HepG2 (cell line): ENCODE measurements around the gene TUT1. TPM values are rescaled to one million over a fixed set of nuclear protein-coding genes. Genes with fewer than 3 reads are reported as not detected.

Experiments used
- FOSL2 ChIP-seq: sonication (generic); formaldehyde crosslinking; IDR thresholded peaks from 2 replicates; pipeline ENCODE4 v1.4.0; 2020; ENCODE audit warnings: missing genetic modification reagents
- FOXO1 ChIP-seq: sonication (generic); formaldehyde crosslinking; IDR thresholded peaks from 2 replicates; pipeline ENCODE4 v1.4.0; 2020; ENCODE audit warnings: missing genetic modification reagents
- IRX3 ChIP-seq: sonication (generic); formaldehyde crosslinking; IDR thresholded peaks from 2 replicates; pipeline ENCODE4 v1.8.1; 2023; ENCODE audit warnings: mild to moderate bottlenecking, low read depth, missing genetic modification reagents, borderline replicate concordance
- KDM2A ChIP-seq: sonication (generic); formaldehyde crosslinking; IDR thresholded peaks from 2 replicates; pipeline ENCODE4 v1.4.0; 2020; ENCODE audit warnings: low read depth, missing genetic modification reagents, borderline replicate concordance
- MED1 ChIP-seq: sonication (generic); formaldehyde crosslinking; IDR thresholded peaks from 2 replicates; pipeline ENCODE4 v1.4.0; 2020; ENCODE audit warnings: missing genetic modification reagents
- PPARG ChIP-seq: conservative IDR thresholded peaks from 2 replicates; pipeline ENCODE4 v1.6.1; 2016; ENCODE audit warnings: missing biosample characterization, missing genetic modification reagents
- THAP11 ChIP-seq: IDR thresholded peaks from 2 replicates; pipeline ENCODE4 v1.6.1; 2016; ENCODE audit warnings: missing biosample characterization, missing genetic modification reagents
- ZNF207 ChIP-seq: fragments of 450-650 bp; IDR thresholded peaks from 2 replicates; pipeline ENCODE4 v1.6.1; 2016; ENCODE audit warnings: antibody characterized with exemption, borderline replicate concordance
- ZNF296 ChIP-seq: sonication (generic); formaldehyde crosslinking; conservative IDR thresholded peaks from 2 replicates; pipeline ENCODE4 v1.5.0; 2020; ENCODE audit warnings: mild to moderate bottlenecking, missing genetic modification reagents
- polyA plus RNA-seq, 8 experiments: library from polyadenylated mRNA; depleted of rRNA in 3 of 8; stranded (reverse) in 7 of 8; unstranded in 1 of 8; fragments of >200 nt; fragmentation: Illumina TruSeq in 4 of 8; extraction: Trizol in 4 of 8; gene quantifications; 2 replicates each; pipeline versions ENCODE4 v1.2.1 to v1.2.3, GENCODE V29; 2011 to 2016; ENCODE audit warnings: low read depth in 4 of 8, missing spikeins in 1 of 8, mixed read lengths in 1 of 8; ENCODE audit not compliant: insufficient read depth in 1 of 8
- total RNA-seq, 5 experiments: library from RNA; depleted of rRNA; stranded (reverse); fragments of >200 nt; fragmentation: Illumina TruSeq; extraction: Trizol; gene quantifications; 2 replicates each; pipeline ENCODE4 v1.2.3, GENCODE V29; 2016; ENCODE audit warnings: low read depth in 1 of 5
- TF ChIP-seq, protein P1 (sequence below): sonication (generic); formaldehyde crosslinking; IDR thresholded peaks from 2 replicates; pipeline ENCODE4 v1.4.0; 2020; ENCODE audit warnings: missing genetic modification reagents
- TF ChIP-seq, protein P2 (sequence below): sonication (generic); formaldehyde crosslinking; IDR thresholded peaks from 2 replicates; pipeline ENCODE4 v1.9.0; 2022; ENCODE audit warnings: missing genetic modification reagents, mild to moderate bottlenecking, borderline replicate concordance
- TF ChIP-seq, protein P3 (sequence below): sonication (generic); formaldehyde crosslinking; IDR thresholded peaks from 2 replicates; pipeline ENCODE4 v1.4.0; 2020; ENCODE audit warnings: mild to moderate bottlenecking, missing genetic modification reagents, borderline replicate concordance
- TF ChIP-seq, protein P4 (sequence below): IDR thresholded peaks from 2 replicates; pipeline ENCODE4 v1.6.1; 2016; ENCODE audit warnings: missing genetic modification reagents, missing compliant biosample characterization
- TF ChIP-seq, protein P5 (sequence below): IDR thresholded peaks from 2 replicates; pipeline ENCODE4 v1.6.1; 2016; ENCODE audit warnings: mild to moderate bottlenecking

The TUT1 gene
- total and polyA plus RNA-seq, 2 of the 13 experiments (the other 11 are each of a cell fraction or from before 2014, with no cell fraction given), result 9.7 to 14.3 TPM

DNA sequence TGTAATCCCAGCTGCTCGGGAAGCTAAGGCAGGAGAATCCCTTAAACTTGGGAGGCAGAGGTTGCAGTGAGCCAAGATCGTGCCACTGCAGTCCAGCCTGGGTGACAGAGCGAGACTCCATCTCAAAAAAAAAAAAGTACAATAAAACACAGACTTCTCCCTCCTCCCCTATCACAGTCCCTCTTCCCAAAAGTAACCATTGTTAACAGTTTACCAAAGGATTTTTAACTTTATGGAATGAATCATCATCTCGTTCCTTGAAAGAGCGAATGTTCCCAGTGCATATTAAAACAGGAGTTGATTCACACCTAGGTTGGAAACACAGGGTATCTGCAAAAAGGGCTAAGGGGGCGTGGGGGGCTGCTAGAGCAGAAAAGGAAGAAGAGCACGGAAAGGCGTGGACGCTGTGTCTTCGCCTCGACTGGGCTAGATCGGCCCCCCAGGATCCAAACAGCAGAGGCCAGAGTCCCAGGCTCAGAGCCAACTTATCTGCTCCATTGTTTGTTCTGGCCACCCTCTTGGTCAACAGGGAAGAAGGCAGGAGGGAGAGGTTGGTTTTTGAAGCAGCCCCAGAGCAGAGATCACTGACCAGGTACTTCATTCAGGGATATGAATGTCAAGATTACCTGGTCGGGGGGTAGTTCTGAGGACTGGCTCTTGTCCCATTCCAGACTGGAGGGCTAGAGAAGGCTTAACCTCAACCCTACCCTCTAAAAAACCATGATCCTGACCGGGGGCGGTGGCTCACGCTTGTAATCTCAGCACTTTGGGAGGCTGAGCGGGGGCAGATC lies 42.6 kb downstream of the TUT1 start (continued):
- TF ChIP-seq, protein P1, sequence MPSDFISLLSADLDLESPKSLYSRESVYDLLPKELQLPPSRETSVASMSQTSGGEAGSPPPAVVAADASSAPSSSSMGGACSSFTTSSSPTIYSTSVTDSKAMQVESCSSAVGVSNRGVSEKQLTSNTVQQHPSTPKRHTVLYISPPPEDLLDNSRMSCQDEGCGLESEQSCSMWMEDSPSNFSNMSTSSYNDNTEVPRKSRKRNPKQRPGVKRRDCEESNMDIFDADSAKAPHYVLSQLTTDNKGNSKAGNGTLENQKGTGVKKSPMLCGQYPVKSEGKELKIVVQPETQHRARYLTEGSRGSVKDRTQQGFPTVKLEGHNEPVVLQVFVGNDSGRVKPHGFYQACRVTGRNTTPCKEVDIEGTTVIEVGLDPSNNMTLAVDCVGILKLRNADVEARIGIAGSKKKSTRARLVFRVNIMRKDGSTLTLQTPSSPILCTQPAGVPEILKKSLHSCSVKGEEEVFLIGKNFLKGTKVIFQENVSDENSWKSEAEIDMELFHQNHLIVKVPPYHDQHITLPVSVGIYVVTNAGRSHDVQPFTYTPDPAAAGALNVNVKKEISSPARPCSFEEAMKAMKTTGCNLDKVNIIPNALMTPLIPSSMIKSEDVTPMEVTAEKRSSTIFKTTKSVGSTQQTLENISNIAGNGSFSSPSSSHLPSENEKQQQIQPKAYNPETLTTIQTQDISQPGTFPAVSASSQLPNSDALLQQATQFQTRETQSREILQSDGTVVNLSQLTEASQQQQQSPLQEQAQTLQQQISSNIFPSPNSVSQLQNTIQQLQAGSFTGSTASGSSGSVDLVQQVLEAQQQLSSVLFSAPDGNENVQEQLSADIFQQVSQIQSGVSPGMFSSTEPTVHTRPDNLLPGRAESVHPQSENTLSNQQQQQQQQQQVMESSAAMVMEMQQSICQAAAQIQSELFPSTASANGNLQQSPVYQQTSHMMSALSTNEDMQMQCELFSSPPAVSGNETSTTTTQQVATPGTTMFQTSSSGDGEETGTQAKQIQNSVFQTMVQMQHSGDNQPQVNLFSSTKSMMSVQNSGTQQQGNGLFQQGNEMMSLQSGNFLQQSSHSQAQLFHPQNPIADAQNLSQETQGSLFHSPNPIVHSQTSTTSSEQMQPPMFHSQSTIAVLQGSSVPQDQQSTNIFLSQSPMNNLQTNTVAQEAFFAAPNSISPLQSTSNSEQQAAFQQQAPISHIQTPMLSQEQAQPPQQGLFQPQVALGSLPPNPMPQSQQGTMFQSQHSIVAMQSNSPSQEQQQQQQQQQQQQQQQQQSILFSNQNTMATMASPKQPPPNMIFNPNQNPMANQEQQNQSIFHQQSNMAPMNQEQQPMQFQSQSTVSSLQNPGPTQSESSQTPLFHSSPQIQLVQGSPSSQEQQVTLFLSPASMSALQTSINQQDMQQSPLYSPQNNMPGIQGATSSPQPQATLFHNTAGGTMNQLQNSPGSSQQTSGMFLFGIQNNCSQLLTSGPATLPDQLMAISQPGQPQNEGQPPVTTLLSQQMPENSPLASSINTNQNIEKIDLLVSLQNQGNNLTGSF (CRISPR knock-in tag), result 0 out of 2 replicates have a peak, but pooled peaks have one; percentile 20
- TF ChIP-seq FOXO1, result peak; percentile 78
- no peak for TF ChIP-seq PPARG (CRISPR knock-in tag)
- TF ChIP-seq THAP11 (CRISPR knock-in tag), result peak; percentile 42; the same call in 1 of the 2 replicates
- TF ChIP-seq, protein P2, sequence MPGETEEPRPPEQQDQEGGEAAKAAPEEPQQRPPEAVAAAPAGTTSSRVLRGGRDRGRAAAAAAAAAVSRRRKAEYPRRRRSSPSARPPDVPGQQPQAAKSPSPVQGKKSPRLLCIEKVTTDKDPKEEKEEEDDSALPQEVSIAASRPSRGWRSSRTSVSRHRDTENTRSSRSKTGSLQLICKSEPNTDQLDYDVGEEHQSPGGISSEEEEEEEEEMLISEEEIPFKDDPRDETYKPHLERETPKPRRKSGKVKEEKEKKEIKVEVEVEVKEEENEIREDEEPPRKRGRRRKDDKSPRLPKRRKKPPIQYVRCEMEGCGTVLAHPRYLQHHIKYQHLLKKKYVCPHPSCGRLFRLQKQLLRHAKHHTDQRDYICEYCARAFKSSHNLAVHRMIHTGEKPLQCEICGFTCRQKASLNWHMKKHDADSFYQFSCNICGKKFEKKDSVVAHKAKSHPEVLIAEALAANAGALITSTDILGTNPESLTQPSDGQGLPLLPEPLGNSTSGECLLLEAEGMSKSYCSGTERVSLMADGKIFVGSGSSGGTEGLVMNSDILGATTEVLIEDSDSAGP (CRISPR knock-in tag), result no peak
- peak; percentile 97 for TF ChIP-seq ZNF296 (CRISPR knock-in tag)
- 0 out of 2 replicates have a peak, but pooled peaks have one; percentile 36 for TF ChIP-seq IRX3 (CRISPR knock-in tag)
- TF ChIP-seq MED1 (CRISPR knock-in tag), result peak; percentile 78
- TF ChIP-seq, protein P3, sequence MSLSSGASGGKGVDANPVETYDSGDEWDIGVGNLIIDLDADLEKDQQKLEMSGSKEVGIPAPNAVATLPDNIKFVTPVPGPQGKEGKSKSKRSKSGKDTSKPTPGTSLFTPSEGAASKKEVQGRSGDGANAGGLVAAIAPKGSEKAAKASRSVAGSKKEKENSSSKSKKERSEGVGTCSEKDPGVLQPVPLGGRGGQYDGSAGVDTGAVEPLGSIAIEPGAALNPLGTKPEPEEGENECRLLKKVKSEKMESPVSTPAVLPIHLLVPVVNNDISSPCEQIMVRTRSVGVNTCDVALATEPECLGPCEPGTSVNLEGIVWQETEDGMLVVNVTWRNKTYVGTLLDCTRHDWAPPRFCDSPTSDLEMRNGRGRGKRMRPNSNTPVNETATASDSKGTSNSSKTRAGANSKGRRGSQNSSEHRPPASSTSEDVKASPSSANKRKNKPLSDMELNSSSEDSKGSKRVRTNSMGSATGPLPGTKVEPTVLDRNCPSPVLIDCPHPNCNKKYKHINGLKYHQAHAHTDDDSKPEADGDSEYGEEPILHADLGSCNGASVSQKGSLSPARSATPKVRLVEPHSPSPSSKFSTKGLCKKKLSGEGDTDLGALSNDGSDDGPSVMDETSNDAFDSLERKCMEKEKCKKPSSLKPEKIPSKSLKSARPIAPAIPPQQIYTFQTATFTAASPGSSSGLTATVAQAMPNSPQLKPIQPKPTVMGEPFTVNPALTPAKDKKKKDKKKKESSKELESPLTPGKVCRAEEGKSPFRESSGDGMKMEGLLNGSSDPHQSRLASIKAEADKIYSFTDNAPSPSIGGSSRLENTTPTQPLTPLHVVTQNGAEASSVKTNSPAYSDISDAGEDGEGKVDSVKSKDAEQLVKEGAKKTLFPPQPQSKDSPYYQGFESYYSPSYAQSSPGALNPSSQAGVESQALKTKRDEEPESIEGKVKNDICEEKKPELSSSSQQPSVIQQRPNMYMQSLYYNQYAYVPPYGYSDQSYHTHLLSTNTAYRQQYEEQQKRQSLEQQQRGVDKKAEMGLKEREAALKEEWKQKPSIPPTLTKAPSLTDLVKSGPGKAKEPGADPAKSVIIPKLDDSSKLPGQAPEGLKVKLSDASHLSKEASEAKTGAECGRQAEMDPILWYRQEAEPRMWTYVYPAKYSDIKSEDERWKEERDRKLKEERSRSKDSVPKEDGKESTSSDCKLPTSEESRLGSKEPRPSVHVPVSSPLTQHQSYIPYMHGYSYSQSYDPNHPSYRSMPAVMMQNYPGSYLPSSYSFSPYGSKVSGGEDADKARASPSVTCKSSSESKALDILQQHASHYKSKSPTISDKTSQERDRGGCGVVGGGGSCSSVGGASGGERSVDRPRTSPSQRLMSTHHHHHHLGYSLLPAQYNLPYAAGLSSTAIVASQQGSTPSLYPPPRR (CRISPR knock-in tag), result peak; percentile 44; the same call in 1 of the 2 replicates
- TF ChIP-seq, protein P4, sequence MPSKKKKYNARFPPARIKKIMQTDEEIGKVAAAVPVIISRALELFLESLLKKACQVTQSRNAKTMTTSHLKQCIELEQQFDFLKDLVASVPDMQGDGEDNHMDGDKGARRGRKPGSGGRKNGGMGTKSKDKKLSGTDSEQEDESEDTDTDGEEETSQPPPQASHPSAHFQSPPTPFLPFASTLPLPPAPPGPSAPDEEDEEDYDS (CRISPR knock-in tag), result peak; percentile 46; the same call in 1 of the 2 replicates
- TF ChIP-seq KDM2A (CRISPR knock-in tag), result peak; percentile 56; the same call in 1 of the 2 replicates
- TF ChIP-seq ZNF207, result no peak
- TF ChIP-seq, protein P5, sequence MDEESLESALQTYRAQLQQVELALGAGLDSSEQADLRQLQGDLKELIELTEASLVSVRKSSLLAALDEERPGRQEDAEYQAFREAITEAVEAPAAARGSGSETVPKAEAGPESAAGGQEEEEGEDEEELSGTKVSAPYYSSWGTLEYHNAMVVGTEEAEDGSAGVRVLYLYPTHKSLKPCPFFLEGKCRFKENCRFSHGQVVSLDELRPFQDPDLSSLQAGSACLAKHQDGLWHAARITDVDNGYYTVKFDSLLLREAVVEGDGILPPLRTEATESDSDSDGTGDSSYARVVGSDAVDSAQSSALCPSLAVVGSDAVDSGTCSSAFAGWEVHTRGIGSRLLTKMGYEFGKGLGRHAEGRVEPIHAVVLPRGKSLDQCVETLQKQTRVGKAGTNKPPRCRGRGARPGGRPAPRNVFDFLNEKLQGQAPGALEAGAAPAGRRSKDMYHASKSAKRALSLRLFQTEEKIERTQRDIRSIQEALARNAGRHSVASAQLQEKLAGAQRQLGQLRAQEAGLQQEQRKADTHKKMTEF, result peak; percentile 54; the same call in 1 of the 2 replicates
- TF ChIP-seq FOSL2 (CRISPR knock-in tag), result peak; percentile 33
